Stimulated activated naive CD4-positive, alpha-beta T cell treated with Interleukin-2 at 50 U/mL for 16 hours (primary cell): ENCODE results near the gene C15orf39.
"Not testable (repeated sequence)": the region's sequence is repeated elsewhere in the genome, so short reads cannot be mapped to it uniquely, and the experiment has no call there.

Experiments used
- DNase-seq: peaks from one replicate; lab custom pipeline; 2025; lab: John Stamatoyannopoulos, UW

The C15orf39 gene

GRCh38 chr15:75201616-75202250 lies at the start of gene C15orf39:
C15orf39 (plus strand) TSS chr15:75201882; CDS start chr15:75206049, 4,167 bp downstream.
- DNase-seq: peak; percentile 84

- no peak for DNase-seq
These were observed 49.2 kb upstream of the C15orf39 start for GRCh38 chr15:75152382-75153079.

GRCh38 chr15:75153087-75153486 lies 48.6 kb upstream of the C15orf39 start:
- DNase-seq: no peak

- no peak for DNase-seq
These were observed 48.0 kb upstream of the C15orf39 start for GRCh38 chr15:75153565-75154276.

GRCh38 chr15:75154461-75155062 lies 47.1 kb upstream of the C15orf39 start:
- no peak for DNase-seq

GRCh38 chr15:75156326-75157215 lies 45.1 kb upstream of the C15orf39 start:
- DNase-seq: no peak

GRCh38 chr15:75158402-75158801 lies 43.3 kb upstream of the C15orf39 start:
- DNase-seq: no peak

- DNase-seq: no peak
These were observed 42.4 kb upstream of the C15orf39 start for GRCh38 chr15:75159244-75159643.

GRCh38 chr15:75161106-75161916 lies 40.4 kb upstream of the C15orf39 start:
- no peak for DNase-seq

GRCh38 chr15:75161917-75162414 lies 39.7 kb upstream of the C15orf39 start:
- no peak for DNase-seq

GRCh38 chr15:75163150-75163564 lies 38.5 kb upstream of the C15orf39 start:
- no peak for DNase-seq

- no peak for DNase-seq
These were observed 36.9 kb upstream of the C15orf39 start for GRCh38 chr15:75164625-75165350.

GRCh38 chr15:75166489-75167063 lies 35.1 kb upstream of the C15orf39 start:
- not testable (repeated sequence) for DNase-seq

GRCh38 chr15:75167588-75168350 lies 33.9 kb upstream of the C15orf39 start:
- no peak for DNase-seq

- no peak for DNase-seq
These were observed 33.3 kb upstream of the C15orf39 start for GRCh38 chr15:75168374-75168773.

- DNase-seq: no peak
These were observed 31.5 kb upstream of the C15orf39 start for GRCh38 chr15:75170203-75170602.

GRCh38 chr15:75170711-75171341 lies 30.9 kb upstream of the C15orf39 start:
- DNase-seq: no peak

GRCh38 chr15:75171408-75171807 lies 30.3 kb upstream of the C15orf39 start:
- DNase-seq: no peak
